ENCODE data around the gene XYLT1.

- TF ChIP-seq CEBPB (IDR thresholded peaks at IDR 0.05; ENCODE audit: low read depth, low read length) (no peak), CTCF (conservative IDR thresholded peaks at IDR 0.05; ENCODE audit: low read depth, low read length) (no peak), POLR2A (IDR thresholded peaks at IDR 0.05; ENCODE audit: low read depth, low read length) (no peak), RFX5 (IDR thresholded peaks at IDR 0.05; ENCODE audit: low read depth, low read length) (no peak), ELK1 (IDR thresholded peaks at IDR 0.05; ENCODE audit: borderline replicate concordance, low read depth, low read length) (no peak), CHD1 (IDR thresholded peaks at IDR 0.05; ENCODE audit: low read depth, low read length) (no peak), FOS (IDR thresholded peaks at IDR 0.05; ENCODE audit: low read depth, low read length) (no peak), RAD21 (IDR thresholded peaks at IDR 0.05; ENCODE audit: low read length) (no peak)
Observed at GRCh38 chr16:17152311-17152710, 318.4 kb downstream of the XYLT1 start.
